Activated CD8-positive, alpha-beta memory T cell treated with anti-CD3 and anti-CD28 coated beads, Interleukin-2, amount 50 U/mL, for 48 hours (primary cell): ENCODE data around the gene CELA2A.
"Not testable (repeated sequence)": the region's sequence is repeated elsewhere in the genome, so short reads cannot be mapped to it uniquely, and the experiment has no call there.

Experiments used
- DNase-seq: peaks from one replicate; pipeline ENCODE4 v3.0.0-alpha.2; 2020

The CELA2A gene

DNA sequence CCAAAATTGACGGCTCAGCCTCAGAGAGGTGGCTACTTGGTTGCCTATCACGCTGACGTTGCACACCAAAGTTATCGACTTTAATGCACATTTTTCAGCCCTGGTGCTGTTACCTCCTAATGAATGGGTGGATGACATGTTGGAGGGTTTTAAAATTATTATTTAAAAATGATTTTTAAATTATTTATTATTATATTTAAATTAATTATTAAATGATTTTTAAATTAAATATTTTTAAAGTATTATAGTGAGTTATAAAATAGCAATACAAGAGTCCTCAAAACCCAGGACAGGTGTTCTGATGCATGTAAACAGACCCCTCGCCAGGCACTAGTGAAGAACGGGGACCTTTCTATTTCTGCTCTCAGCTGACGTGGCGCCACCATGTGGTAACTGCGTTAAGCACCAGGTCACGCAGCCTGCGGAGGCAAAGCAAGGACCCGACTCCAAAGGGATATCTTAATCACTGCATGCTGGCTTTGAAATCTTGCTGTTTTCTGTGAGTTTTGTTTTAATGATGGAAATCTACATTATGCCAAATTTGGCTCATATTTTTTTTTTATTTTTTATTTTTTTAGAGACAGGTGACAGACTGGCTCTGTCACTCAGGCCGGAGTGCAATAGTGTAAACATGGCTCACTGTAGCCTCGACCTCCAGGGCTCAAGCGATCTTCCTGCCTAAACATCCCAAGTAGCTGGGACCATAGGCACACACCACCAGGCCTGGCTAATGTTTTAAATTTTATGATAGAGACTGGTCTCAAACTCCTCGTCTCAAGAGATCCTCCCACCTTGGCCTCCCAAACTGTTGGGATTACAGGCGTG, 44.9 kb downstream of the CELA2A start:
- peak; percentile 83 for DNase-seq

- no peak for DNase-seq
These were observed 47.9 kb downstream of the CELA2A start for GRCh38 chr1:15504436-15504835.

- DNase-seq, result no peak
These were observed 50.3 kb downstream of the CELA2A start for GRCh38 chr1:15506831-15507230.

DNA sequence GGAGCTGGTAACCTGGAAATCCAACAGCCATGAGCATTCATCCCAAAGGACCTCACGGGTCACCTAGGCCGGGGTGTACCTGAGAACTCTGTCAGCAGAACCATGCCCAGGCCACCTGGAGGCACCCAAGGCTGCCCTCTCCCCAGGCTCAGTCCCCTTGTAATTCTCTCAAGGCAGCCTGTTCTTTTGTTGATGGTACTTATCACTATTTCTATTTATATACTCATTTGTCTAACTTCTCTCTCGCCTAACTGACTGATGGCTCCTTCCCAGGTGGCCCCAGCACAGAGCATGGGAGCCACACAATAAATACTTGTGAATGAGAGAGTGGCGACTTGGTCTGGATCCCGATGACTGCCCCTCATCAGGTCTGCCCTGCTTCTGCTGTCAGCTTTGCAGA, 50.7 kb downstream of the CELA2A start:
- no peak for DNase-seq

GRCh38 chr1:15508700-15509487, 52.4 kb downstream of the CELA2A start:
- no peak for DNase-seq

- no peak for DNase-seq
These were observed 53.1 kb downstream of the CELA2A start for GRCh38 chr1:15509586-15509985.

GRCh38 chr1:15510611-15511405, 54.3 kb downstream of the CELA2A start:
- DNase-seq, result no peak

DNA sequence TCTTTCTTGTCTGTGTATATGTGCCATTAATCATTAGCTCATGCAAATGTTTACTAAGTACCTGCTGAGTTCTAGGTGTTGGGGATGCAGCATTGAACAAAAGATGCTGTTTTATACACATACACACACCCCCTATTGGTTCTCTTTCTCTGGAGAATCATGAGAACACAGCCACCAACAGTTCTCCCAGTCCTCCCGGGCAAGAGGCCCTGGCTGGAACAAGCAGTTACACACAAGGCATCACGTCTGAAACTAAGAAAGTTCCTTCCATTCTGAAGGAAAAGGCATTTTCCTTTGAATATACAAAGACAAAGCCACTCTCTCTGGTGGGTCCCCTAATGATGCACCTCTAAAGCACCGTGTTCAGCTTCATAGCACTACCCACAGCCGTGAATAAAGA, 56.7 kb downstream of the CELA2A start:
- no peak for DNase-seq

DNA sequence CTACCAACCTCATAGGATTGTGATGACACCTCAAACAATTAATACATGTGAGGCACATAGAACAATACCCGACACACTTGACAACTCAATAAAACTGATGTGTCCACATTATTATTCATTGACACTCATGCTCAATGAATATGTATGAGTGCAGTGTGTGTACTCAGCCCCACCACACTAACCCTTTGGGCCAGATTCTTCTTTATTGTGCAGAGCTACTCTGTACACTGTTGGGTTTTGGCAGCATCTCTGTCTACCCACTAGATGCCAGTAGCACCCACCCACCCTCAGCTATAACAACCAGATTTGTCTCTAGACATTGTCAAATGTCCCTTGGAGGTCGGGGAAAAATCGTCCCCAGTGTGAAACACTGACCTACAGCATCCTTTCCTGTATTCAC, 57.4 kb downstream of the CELA2A start:
- DNase-seq, result no peak

- not testable (repeated sequence) for DNase-seq
These were observed 58.0 kb downstream of the CELA2A start for GRCh38 chr1:15514557-15514956.

DNA sequence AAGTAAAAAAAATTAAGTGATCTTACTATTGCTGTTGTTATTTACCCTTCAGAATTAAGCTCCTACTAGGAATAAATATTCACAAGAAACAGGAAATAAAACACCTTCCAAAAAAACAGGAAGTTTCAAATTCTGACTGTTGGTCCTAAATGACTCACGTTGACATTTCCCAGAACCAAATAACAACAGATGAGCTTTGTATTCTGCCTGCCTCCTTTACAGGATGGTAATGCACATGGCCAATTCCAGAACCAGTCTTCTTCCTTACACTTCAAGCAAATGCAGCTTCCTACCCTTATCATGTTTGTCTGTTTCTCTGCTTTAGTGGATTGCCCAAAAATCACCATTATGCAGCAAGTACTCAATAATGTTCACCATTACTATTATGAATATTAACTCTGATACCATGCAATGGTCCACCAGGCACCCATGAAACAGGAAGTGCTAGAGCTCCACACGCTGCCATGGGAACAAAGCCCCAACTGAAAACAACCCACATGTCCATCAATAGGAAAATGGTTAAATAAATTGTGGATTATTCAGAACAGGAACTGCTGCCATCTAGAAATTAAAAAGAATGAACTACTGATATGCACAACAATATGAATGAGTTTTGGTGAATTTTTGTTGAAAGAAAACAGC, 58.6 kb downstream of the CELA2A start:
- DNase-seq, result no peak

GRCh38 chr1:15519625-15520024, 63.1 kb downstream of the CELA2A start:
- no peak for DNase-seq

- DNase-seq, result not testable (repeated sequence)
These were observed 64.8 kb downstream of the CELA2A start for GRCh38 chr1:15521206-15521906.
